RWPE1 (cell line): ENCODE results near the gene DPM3.

Experiments used
- CTCF ChIA-PET: fragments of 350-600 bp; sonication (Branson Sonifier 250); formaldehyde crosslinking; extraction: SDS; loops from one replicate; lab custom pipeline; 2021; lab: Yijun Ruan, JAX
- POLR2A ChIA-PET: fragments of 400-600 bp; formaldehyde crosslinking; extraction: SDS; loops from one replicate; lab custom pipeline; 2020; ENCODE audit warnings: antibody characterized with exemption; ENCODE audit not compliant: low non-redundant PET; lab: Yijun Ruan, JAX
- DNase-seq: peaks from one replicate; pipeline ENCODE4 v3.0.0; 2012; ENCODE audit warnings: low spot score
- H3K27ac ChIP-seq: fragments of 450-650 bp; 2 replicates; pipeline ENCODE4 v1.5.1; 2017
- CTCF ChIP-seq: fragments of 450-650 bp; conservative IDR thresholded peaks from 2 replicates; pipeline ENCODE4 v1.5.1; 2017; ENCODE audit warnings: low read depth, mild to moderate bottlenecking

The DPM3 gene

GRCh38 chr1:155136748-155137147 is 3.6 kb downstream of the DPM3 start:
- DNase-seq = no peak
- peak overlapping the region; percentile 99 for H3K27ac ChIP-seq
- no peak for TF ChIP-seq CTCF
- ChIA-PET CTCF (interaction anchor here (0.7 to 1.8 kb wide), 3 partner anchors 31 to 51 kb away, joined by 4 to 5 read pairs (median 4); no protein-coding TSS in a partner anchor), POLR2A (interaction anchor here (2.9 kb wide), 1 partner anchor 11 kb away, joined by 14 read pairs; no protein-coding TSS in a partner anchor)

- ChIA-PET POLR2A (interaction anchor here (0.7 to 2.9 kb wide), 4 partner anchors 10 to 163 kb away, joined by 3 to 14 read pairs (median 7); partner anchors contain the start of gene KRTCAP2), CTCF (interaction anchor here (0.5 to 0.9 kb wide), 5 partner anchors 31 to 203 kb away, joined by 3 to 5 read pairs (median 3); no protein-coding TSS in a partner anchor)
- H3K27ac ChIP-seq = peak within 1 kb of the TSS; percentile 99
- TF ChIP-seq CTCF = no peak
- DNase-seq = peak; percentile 90
These were observed 4.8 kb downstream of the DPM3 start, which contains the start of gene SLC50A1 for GRCh38 chr1:155135415-155136028. Gene SLC50A1 (plus strand): TSS chr1:155135852. CDS start chr1:155135912, 60 bp downstream.

GRCh38 chr1:155134880-155135414 is 5.4 kb downstream of the DPM3 start:
- peak overlapping the region; percentile 99 for H3K27ac ChIP-seq
- ChIA-PET CTCF (interaction anchor here (0.5 to 1.2 kb wide), 8 partner anchors 31 to 203 kb away, joined by 3 to 11 read pairs (median 4); partner anchors contain the start of gene PMVK), POLR2A (interaction anchor here (0.7 to 2.9 kb wide), 3 partner anchors 10 to 162 kb away, joined by 3 to 14 read pairs (median 7); partner anchors contain the start of gene KRTCAP2)

GRCh38 chr1:155134322-155134721 is 6.0 kb downstream of the DPM3 start:
- CTCF ChIA-PET = interaction anchor here (0.5 to 2.2 kb wide), 5 partner anchors 33 to 198 kb away, joined by 3 to 11 read pairs (median 4); partner anchors contain the start of gene PMVK
- DNase-seq = no peak
- H3K27ac ChIP-seq = peak overlapping the region; percentile 99
- POLR2A ChIA-PET = interaction anchor here (1.8 to 2.9 kb wide), 2 partner anchors 9 to 39 kb away, joined by 7 to 14 read pairs; partner anchors contain the start of gene KRTCAP2
- no peak for TF ChIP-seq CTCF

More at GRCh38 chr1:155134880-155135414, 5.4 kb downstream of the DPM3 start:
- TF ChIP-seq CTCF = no peak
- DNase-seq = peak; percentile 97

- H3K27ac ChIP-seq = peak overlapping the region; percentile 99
- ChIA-PET POLR2A (interaction anchor here (1.8 kb wide), 1 partner anchor 39 kb away, joined by 7 read pairs; the partner anchor contains the start of gene KRTCAP2), CTCF (interaction anchor here (0.8 to 2.2 kb wide), 3 partner anchors 34 to 116 kb away, joined by 3 to 11 read pairs (median 8); no protein-coding TSS in a partner anchor)
- DNase-seq = no peak
- no peak for TF ChIP-seq CTCF
These were observed 6.5 kb downstream of the DPM3 start for GRCh38 chr1:155133799-155134281.

GRCh38 chr1:155131856-155132255 is 8.5 kb downstream of the DPM3 start:
- CTCF ChIA-PET = interaction anchor here (2.6 kb wide), 1 partner anchor 41 kb away, joined by 9 read pairs; the partner anchor contains the start of gene KRTCAP2
- POLR2A ChIA-PET = no interaction called here

More at GRCh38 chr1:155131856-155132255, 8.5 kb downstream of the DPM3 start:
- no peak for TF ChIP-seq CTCF
- peak overlapping the region; percentile 99 for H3K27ac ChIP-seq
- no peak for DNase-seq
